ENCODE measurements around the gene CDC25A.

DNA sequence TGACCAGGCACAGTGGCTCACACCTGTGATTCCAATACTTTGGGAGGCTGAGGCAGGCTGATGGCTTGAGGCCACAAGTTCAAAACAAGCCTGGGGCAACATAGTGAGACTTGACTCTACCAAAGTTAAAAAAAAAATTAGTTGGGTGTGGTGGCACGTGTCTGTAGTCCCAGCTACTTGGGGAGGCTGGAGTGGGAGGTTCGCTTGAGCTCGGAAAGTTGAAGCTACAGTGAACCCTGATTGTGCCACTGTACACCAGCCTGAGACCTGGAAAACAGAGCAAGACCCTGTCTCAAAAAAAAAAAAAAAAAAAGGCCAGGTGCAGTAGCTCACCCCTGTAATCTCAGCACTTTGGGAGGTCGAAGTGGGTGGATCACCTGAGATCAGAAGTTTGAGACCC, 3.1 kb downstream of the CDC25A start:
- TF ChIP-seq, protein P1, sequence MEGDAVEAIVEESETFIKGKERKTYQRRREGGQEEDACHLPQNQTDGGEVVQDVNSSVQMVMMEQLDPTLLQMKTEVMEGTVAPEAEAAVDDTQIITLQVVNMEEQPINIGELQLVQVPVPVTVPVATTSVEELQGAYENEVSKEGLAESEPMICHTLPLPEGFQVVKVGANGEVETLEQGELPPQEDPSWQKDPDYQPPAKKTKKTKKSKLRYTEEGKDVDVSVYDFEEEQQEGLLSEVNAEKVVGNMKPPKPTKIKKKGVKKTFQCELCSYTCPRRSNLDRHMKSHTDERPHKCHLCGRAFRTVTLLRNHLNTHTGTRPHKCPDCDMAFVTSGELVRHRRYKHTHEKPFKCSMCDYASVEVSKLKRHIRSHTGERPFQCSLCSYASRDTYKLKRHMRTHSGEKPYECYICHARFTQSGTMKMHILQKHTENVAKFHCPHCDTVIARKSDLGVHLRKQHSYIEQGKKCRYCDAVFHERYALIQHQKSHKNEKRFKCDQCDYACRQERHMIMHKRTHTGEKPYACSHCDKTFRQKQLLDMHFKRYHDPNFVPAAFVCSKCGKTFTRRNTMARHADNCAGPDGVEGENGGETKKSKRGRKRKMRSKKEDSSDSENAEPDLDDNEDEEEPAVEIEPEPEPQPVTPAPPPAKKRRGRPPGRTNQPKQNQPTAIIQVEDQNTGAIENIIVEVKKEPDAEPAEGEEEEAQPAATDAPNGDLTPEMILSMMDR (IDR thresholded peaks at IDR 0.05), result no peak
- no peak for TF ChIP-seq POLR2A (IDR thresholded peaks at IDR 0.05)
